GM19395 (cell line): ENCODE measurements around the gene GRIK4.

Experiments
- ATAC-seq: cut with Tn5 transposase; IDR thresholded peaks from one replicate; pipeline ENCODE4 v1.9.1; 2021; ENCODE audit warnings: mild to moderate bottlenecking, moderate library complexity; ENCODE audit not compliant: unreplicated experiment

Gene GRIK4

DNA sequence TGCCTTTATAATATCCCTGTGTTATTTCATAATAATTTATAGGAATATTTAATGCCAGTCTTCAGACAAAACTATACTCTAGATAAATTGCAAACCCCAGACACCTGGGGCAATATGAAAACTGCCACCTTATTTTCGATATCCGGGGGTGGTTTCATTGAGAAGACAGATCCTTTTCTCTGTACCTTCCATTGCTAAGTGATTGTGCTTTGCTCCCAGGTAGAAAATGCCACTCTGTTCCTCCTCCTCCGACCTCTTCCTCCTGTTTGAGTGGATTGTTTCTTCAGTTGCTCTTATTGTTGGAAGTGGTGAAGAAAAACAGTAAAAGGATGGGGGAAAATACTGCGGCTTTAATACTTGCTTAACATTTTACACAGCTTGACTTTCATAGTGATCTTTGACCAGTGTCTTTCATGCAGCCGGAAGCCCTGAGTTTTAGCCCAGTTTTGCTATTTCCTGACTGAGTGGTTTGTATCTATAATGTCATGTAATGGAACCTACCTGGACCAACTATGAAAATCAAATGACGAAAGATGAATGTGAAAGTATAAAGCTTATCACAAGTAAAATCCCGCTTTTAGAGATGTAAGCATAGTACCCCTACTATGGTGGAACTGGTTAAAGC, 5.6 kb upstream of the GRIK4 start:
- ATAC-seq: no peak

DNA sequence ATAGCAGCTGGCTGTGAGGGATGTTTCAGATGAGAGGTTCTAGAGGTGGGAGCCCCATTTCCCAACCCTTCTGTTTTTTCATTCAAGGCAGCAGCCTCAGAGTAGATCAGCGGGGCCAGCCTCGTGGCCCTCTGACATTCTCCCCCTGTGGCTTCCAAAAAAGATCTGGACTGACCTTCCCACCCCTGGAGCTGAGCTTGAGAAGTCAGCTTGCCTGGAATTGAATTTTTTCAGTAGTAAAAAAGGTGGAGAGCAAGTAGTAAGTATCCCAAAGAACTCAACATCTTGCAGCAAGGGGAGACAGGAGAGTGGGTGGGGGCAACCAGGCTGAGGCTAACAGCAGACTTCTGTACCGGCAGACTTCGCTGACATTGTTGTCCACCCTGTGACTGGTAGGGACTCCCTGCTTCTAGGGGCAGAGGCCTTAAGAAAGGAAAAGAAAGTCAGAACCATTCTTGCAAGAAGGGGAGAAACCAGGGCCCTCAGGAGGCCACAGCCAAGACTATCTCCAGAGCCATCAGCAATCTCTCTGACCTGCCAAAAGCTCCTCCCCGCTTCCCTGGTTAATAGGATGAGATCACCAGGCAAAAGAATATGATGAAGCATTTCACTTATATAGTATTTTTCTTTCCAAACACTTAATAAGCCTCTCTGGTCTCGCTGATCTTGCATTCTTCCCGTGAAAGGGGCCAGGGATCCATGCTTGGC, 2.0 kb upstream of the GRIK4 start:
- no peak for ATAC-seq

DNA sequence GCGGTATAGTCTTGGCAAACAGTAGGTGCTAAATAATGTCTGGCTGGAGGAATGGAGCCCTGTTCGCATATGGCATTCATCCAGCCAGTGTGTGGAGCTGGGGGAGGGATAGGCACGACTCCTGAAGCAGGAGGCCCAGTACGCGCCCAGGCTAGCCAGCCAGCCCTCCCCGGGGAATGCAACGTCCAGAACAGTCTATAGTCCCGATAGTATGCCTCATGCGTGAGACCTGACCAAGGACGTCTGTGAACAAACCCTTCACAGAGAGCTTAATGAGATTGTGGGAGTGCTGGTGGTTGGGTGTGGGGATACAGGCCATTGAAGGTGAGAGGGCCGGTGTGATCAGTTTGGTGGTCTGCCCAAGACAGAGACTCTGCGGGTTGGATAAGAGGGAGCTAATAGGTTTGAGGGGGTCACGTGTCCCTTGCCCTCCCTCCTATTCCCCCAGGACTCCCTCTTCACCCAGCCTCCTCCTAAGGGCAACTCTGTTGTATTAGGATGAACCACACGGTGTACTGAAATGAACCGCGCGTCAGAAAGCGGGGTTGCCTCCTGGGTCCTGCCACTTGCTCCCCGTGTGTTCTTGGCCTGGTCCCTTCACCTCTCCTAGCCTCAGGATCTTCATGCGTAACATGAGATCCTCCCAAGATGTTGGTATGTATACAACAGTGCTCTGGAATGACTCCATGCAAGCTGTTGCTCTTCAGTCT, 987 bp upstream of the GRIK4 start:
- no peak for ATAC-seq

DNA sequence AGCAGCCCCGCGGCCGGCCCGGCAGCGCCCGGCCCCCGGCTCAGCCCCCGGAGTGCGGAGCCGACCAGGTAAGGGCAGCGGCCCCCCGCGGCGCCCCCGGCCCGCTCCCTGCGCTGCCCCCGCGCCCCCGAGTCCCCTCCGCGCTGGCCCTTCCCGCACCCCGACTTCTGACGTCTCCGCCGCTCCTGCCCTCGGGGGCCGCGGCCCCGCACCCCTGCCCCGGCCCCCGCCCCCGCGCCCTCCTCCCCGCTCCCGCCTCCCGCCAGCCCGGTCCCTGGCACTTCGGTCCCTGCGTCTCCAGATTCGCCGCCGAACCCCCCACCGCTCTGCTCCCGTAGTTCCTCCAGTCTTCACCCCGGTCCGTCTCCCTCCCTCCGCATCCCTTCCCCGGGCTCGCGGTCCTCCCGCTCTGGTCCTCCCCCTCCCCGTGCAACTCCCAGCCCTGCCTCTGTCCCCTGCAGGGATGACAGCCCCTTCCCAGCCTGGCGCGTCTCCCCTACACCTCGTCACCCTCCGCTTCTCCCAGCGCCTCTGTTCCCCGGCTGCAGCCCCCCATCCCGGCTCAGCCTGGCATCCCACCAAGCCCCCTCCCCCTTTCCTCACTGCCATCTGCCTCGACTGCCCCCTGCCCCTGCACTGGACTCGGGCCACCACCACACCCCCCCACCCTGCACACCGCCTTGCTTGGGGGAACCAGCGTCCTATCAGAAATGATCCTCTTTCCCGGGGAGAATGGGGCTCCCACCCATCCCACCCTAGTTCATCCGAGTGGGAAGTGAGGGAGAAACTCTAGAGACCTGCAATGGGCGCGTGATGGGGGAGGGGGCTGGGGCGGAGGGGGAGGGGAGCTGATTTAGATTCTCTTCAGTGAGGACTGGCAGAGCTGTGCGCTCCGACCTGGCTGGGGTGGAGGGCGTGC, 531 bp downstream of the GRIK4 start:
- no peak for ATAC-seq

DNA sequence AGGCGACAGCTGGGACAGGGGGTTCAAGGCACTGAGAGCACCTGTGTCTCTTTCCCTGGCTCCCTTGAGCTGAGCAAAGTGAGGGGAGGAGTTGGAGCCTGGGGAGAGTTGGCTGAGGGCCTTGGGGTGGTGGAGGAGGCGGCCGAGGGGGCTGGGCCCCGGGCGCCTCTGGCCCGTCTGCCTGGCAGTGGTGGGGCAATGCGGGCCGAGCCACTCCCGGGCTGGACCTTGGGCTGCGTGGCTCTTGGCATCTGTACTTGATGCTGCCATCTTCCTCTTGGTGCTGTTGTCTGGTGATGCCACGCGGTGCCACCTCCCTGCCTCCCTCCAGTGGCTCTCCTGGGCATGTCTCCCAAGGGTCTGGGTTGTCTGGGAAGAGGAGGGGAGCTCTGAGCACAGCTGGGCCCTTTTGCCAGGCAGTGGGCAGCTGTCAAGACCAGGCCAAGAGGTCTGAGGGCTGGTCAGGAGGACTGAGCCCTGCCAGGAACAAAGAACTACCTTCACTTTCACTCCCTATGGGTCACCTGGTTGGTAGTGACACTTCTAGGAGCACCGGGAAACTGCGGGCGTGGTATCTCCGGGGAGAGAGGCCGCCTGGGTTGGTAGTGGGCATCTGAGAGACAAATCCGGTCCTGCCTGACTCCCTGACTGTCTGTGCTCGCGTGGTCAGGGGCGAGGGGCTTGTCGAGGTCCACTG, 1.3 kb downstream of the GRIK4 start:
- no peak for ATAC-seq

DNA sequence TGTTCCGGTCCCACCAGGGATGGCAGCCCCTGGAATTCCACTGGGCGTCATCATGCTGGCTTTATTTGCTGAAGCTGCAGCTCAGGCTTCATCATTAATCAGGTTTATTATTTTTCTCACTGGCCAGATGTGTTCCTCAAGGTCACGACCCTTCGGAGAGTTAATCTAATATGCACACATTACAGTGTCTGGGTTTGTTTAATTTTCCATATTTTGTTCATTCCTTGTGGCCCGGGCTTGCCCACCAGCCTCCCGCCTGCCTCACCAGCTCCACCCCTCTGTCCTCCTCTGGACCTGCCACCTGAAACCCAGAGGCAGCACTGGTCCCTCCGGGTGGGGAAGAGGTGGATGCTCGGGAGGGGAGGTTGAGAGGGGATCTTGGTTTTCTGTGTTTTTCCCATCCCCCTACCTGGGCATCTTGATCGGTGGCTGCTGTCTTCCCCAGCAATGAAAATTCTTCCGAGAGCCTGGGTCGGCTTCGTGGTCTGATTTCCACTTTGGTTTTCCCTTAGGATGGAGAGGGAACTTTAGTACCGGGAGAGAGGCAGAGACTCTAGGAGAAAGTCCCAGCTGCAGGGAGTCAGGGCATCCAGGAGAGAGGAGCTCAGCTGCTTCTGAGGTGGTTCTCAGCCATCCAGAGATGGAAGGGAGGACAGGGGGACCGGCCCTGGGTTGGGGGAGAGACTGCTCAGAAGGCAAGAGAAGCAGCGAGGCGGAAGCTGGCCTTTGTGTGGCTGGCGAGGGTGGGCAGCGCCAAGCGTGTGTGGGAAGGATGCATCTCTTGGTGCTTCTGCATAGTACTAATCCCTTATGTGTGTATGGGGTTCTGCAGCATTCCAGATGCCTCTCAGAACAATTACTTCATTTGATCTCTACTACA, 2.1 kb downstream of the GRIK4 start:
- no peak for ATAC-seq

DNA sequence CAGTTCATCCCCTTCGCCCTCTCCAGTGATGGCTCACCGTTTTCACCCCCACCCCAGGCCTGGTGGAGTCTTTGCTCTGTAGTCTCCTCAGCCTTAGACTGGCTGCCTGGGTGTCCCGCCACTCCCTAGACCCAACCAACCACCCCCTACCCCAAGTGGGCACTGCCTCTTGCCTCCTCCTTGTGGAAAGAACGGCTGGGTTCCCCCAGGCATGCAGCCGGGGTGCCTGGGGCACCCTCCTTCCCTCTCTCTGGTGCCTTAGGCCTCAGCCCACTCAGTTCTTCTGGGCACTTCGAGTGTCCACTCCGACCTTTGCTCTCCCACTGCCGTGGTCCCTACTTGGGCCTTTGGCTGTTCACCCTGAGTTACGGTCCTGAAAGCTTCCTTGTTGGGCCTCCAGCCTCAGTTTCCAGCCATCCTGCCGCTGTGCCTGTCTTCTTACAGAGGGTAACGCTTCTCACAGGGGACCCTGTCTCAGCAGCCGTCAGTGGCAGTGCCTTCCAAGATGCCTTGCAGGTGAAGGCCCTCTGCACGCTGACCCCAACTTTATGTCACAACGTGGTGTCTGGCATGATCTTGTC, 3.1 kb downstream of the GRIK4 start:
- no peak for ATAC-seq

DNA sequence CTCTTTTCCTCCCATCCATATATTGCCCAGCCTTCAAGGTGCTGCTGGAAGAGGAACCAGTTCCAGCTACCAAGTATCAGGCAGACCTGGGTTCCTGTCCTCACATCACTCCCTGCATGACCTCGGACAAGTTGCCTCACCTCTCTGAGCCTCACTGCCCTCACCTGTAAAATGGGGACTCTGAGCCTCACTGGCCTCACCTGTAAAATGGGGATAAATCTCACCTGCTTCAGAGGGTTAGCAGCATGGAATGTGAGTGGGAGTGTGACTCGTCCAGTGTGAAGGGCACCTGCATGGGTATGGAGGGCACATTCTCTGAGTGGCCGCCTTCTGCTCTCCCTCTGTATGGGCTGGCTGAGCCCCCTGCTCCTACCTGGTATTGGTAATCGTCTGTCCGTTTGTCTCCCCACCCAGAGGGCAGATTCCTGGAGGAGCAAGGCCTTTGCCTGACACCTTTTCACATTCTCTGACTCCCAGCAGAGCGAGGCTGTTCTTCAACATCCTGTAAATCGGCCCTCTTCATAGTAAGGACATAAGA, 3.7 kb downstream of the GRIK4 start:
- ATAC-seq: no peak

DNA sequence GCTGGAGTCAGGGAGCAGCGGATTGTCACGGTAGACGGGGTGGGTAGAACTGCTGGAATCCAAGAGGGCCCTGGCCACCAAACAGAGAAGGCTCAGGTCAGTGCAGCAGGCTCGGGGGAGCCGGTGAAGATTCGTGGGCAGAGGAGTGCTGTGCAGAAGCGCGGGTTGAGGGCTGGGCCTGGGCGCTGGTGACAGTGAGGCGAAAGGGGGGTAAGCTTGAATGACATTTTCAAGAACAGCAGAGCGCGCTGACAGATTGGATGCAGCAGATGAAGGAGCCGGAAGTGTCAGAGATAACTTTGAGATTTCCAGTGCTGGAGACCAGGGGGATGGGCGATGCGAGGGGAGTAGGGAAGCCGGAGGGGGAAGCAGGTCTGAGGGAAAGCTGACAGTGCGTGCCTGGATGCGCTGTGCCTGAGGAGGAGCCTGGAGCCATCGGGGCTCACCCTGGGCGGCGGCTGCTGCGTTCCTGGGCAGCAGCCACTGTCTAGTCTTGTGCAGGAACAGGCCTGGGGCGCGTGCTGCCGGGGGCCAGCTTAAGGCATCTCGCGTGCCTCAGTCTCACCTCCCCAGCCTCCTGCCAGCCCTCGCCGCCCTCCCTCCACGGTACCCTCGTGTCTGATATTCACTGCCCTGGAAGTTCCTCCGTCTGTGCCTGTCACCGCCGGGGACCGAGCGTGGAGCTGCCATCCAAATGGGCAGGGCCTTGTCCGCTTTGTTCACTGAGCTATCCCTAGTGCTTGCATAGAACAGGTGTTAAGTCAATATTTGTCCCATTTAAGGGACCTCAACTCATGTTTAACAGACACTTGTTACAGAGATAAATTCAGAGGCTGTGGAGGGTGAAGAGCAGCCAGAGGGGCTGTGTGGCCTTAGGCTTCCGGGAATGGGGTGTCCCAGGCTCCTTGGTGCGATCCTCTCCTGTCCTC, 5.2 kb downstream of the GRIK4 start:
- no peak for ATAC-seq

DNA sequence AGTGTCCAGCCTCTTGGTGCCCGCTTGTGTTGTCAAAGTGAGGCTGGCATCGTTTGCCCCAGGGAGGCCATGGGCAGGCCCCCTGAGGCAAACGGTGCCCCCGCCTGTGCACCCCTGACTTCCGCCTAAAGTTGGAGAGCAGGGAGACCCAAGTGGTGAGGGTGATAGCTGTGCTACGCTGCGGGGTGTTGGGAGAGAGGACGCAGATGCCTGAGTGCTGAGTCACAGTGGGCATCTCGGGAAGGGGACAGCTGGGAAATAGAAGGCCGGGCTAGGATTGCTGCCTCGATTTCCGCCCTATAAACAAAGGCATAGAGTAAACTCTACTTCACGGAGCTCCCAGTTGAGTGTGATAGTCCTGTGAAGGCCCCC, 5.8 kb downstream of the GRIK4 start:
- no peak for ATAC-seq

DNA sequence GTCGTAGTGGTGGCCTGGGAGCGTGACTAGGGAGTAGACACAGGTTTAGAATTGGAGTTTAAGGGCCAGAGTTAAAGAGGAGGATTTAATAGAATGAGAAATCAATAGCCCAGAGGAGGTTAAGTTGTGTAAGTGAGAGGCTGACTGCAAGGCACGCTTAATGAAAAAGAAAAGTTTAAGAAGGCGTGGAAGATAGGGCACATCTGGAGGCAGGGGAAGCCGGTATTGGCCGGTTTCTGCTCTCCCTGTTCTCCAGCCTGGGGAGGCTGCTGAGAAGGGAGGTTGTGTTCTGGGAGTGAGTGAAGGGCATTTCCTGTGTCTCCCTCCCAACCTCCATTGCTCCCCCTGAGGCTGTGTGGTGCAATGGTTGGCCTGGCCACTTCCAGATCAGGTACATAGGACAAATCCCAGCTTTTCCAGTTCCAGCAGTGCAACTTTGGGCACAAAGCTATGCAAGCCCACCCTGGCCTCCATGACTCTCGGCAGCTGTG, 6.3 kb downstream of the GRIK4 start:
- ATAC-seq: no peak

DNA sequence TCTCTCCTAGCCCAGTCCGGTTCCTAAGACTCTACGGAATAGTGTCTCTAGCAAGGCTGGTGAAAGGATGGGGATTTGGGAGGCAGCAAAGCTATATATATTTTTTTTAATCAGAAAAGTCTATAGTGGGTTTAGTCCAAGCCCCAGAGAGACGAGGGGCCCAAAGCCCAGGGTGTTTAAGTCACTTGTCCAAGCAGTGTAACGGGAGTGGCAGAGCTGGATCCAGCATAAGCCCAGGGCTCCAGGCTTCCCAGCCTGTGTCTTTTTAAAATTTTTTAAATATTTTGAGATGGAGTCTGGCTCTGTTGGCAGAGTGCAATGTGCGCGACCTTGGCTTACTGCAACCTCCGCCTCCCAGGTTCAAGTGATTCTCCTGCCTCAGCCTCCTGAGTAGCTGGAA, 6.8 kb downstream of the GRIK4 start:
- ATAC-seq: no peak

DNA sequence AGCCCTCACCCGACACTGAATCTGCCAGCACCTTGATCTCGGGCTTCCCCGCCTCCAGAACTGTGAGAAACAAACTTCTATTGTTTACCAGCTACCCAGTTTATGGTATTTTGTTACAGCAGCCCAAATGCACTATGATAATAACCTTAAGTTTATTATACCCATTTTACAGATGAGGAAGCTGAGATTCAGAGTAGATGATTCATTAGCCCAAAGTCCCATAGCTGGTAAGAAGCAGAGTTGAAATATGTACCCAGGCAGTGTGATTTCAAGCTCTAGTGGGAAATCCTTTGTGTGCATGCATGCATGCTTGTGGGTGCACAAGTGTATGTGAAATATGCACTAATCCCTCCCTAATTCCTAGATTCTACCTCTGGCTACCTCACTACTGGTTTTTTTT, 7.9 kb downstream of the GRIK4 start:
- ATAC-seq: no peak

DNA sequence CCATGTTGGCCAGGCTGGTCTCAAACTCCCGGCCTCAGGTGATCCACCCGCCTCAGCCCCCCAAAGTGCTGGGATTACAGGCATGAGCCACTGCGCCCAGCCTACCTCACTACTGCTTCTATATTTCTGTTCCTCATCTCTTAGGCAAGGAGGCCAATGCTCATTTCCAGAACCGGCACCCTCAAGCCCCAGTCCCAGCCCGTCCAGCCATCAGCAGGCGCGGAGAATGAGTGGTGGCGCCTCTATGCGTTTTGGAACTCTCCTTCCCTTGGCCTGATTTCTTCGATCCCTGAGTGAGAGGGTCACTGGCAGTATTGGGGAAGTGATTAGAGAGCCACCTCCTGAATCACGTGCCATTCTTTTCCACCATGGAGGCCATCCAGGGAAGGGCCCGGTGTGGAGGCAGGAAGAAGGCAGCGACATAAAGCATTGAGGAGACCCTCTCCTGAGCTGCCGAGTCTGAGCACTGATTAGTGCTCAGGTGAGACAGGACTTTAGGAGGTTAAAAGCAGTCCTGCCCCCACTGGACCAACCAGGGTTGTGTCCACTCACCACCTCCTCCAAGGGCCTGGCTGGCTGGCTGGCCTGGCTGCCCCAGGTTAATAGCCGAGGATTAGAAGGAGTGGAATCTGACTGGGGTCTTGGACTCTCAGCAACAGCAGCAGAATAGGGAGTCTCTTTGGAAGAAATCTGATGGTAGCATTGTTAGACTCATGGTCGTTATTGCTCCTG, 8.7 kb downstream of the GRIK4 start:
- ATAC-seq: no peak

DNA sequence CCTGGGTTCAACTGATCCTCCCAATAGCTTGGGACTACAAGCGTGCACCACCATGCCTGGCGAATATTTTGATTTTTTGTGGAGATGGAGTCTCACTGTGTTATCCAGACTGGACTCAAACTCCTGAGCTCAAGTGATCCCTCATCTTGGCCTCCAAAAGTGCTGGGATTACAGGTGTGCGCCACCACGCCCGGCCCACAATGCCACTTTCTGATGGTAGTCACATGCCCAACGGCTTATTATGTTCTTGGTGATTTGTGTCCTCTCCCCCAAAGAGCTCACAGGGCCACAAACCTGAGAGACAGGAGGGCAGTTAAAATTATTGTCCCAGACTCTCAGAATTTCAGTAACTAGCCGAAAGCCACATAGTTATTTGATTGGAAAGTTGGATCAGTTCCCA, 9.6 kb downstream of the GRIK4 start:
- ATAC-seq: no peak

DNA sequence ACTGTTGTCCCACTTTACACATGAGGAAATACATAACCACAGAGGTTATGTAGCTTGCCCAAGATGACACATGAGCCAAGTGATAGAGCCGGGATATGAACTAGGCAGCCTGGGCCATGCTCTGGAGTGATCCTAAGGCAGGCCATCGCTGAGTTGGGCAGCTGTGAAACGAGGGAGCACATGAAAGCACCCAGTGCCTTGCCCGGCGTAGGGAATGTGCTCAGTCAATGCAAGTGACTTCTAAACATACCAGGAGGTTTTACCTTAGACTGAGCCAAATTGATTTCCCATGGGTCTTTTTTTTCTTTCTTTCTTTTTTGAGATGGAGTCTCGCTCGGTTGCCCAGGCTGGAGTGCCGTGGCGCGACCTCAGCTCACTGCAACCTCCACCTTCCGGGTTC, 10.5 kb downstream of the GRIK4 start:
- ATAC-seq: no peak

DNA sequence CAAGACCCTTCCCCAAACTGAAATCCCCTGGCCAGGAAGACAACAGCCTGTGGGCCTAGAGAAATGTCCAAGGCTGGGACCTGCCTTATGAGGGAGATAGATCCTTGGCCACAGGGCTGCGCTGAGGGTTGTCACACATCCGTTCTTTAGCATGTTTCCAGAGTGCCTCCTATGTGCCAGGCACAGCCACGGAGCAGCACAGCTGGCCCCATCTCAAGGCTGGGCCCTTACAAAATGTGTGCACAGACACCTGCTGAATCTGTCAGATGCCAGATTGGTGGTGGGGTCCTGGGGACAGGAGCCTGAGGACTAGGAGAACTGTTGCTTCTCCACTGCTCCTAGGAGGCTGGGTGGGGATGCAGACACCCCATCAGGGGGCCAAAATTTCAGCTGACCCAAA, 11.2 kb downstream of the GRIK4 start:
- no peak for ATAC-seq
